Upper lobe of left lung (tissue), 4 donors: Measurements from ENCODE around the gene MIA3.
"Not testable (repeated sequence)": the region's sequence is repeated elsewhere in the genome, so short reads cannot be mapped to it uniquely, and the experiment has no call there.

Experiments used
- CTCF ChIP-seq, 6 experiments: fragments of 450-650 bp in 4 of 6; fragments of 200-600 bp in 2 of 6; sonication (generic) in 2 of 6; IDR thresholded peaks; one replicate each; pipeline ENCODE4 v1.5.1; 2016 to 2019; ENCODE audit warnings: antibody characterized with exemption in 6 of 6
- EP300 ChIP-seq, 4 donors: sonication (generic); formaldehyde crosslinking; IDR thresholded peaks; one replicate each; pipeline ENCODE4 v1.5.1; 2017; ENCODE audit warnings: antibody characterized with exemption in 4 of 4, control low read depth in 2 of 4
- POLR2A ChIP-seq, 4 donors: fragments of 450-650 bp; IDR thresholded peaks; one replicate each; pipeline ENCODE4 v1.5.1; 2016 to 2017; ENCODE audit warnings: antibody characterized with exemption in 4 of 4, mild to moderate bottlenecking in 2 of 4

GRCh38 chr1:222669107-222669506, 51.2 kb downstream of the MIA3 start:
- TF ChIP-seq CTCF, EP300, POLR2A (IDR thresholded peaks at IDR 0.05): not testable (repeated sequence)
